H1 (cell line): Measurements from ENCODE around the gene XPNPEP3. TPM values are rescaled to one million over a fixed set of nuclear protein-coding genes. Genes with fewer than 3 reads are reported as not detected.

ENCODE experiments used
- CTCF ChIA-PET: fragments of 300-600 bp; sonication (Branson Sonifier 250); formaldehyde crosslinking; loops from one replicate; lab custom pipeline; 2021; ENCODE audit not compliant: partially characterized antibody; lab: Charles Lee
- POLR2A ChIA-PET: fragments of 300-600 bp; sonication (Branson Sonifier 250); formaldehyde crosslinking; loops from one replicate; lab custom pipeline; 2021; ENCODE audit warnings: inconsistent platforms; ENCODE audit not compliant: partially characterized antibody; lab: Charles Lee
- DNase-seq, 2 experiments: peaks; one replicate each; pipeline versions ENCODE4 v3.0.0 to v3.0.0-alpha.2; 2010 to 2022; ENCODE audit warnings: low spot score in 2 of 2, low read depth in 1 of 2, mixed read lengths in 1 of 2
- FAIRE-seq: peaks from 2 replicates; lab custom pipeline; 2011; peaks lifted over from hg19 to GRCh38; lab: Jason Lieb, UNC
- H2AFZ ChIP-seq: 2 replicates; pipeline ENCODE4 v1.8.1; 2012; ENCODE audit warnings: low read length, inconsistent platforms
- H2AK5ac ChIP-seq: 2 replicates; pipeline ENCODE4 v1.6.1; 2013; ENCODE audit warnings: low read depth, low read length
- H2BK120ac ChIP-seq: replicated peaks from 2 replicates; pipeline ENCODE3; 2013; ENCODE audit warnings: low read depth, low read length, inconsistent platforms
- H2BK12ac ChIP-seq: 2 replicates; pipeline ENCODE4 v1.6.1; 2013; ENCODE audit warnings: low read depth, low read length
- H2BK15ac ChIP-seq: 2 replicates; pipeline ENCODE4 v1.6.1; 2013; ENCODE audit warnings: low read length
- H2BK20ac ChIP-seq: 2 replicates; pipeline ENCODE4 v1.6.1; 2013; ENCODE audit warnings: low read length
- H2BK5ac ChIP-seq: 2 replicates; pipeline ENCODE4 v1.6.1; 2013; ENCODE audit warnings: low read depth, low read length
- H3K14ac ChIP-seq: 2 replicates; pipeline ENCODE4 v1.6.1; 2013; ENCODE audit warnings: inconsistent platforms; ENCODE audit not compliant: insufficient read length
- H3K18ac ChIP-seq: 2 replicates; pipeline ENCODE4 v1.6.1; 2013; ENCODE audit warnings: low read length; ENCODE audit errors: extremely low read depth
- H3K23ac ChIP-seq: 2 replicates; pipeline ENCODE4 v1.6.1; 2013; ENCODE audit warnings: inconsistent platforms; ENCODE audit not compliant: insufficient read length
- H3K23me2 ChIP-seq: 2 replicates; pipeline ENCODE4 v1.6.1; 2013; ENCODE audit warnings: low read depth, low read length
- H3K27ac ChIP-seq: 2 replicates; pipeline ENCODE4 v1.6.1; 2011; ENCODE audit warnings: low read depth, low read length, inconsistent platforms
- H3K27me3 ChIP-seq, 4 experiments: replicated peaks in 1 of 4; 1 replicate in 1 of 4; 2 replicates in 3 of 4; pipeline versions ENCODE4 v1.6.1 to v1.8.1; 2011 to 2013; ENCODE audit warnings: low read length in 3 of 4, mild to moderate bottlenecking in 3 of 4, inconsistent platforms in 2 of 4, mixed read lengths in 2 of 4, moderate library complexity in 1 of 4; ENCODE audit not compliant: control insufficient read depth in 3 of 4, insufficient read depth in 3 of 4; ENCODE audit errors: extremely low read depth in 1 of 4
- H3K36me3 ChIP-seq, 4 experiments: 2 replicates each; pipeline versions ENCODE4 v1.6.1 to v1.8.1; 2011 to 2013; ENCODE audit warnings: mild to moderate bottlenecking in 4 of 4, low read length in 3 of 4, moderate library complexity in 2 of 4, control low read depth in 1 of 4, inconsistent platforms in 1 of 4; ENCODE audit not compliant: insufficient read depth in 4 of 4, control insufficient read depth in 2 of 4
- H3K4ac ChIP-seq: replicated peaks from 2 replicates; pipeline ENCODE3; 2013; ENCODE audit warnings: low read length, low read depth, mixed read lengths, inconsistent platforms; ENCODE audit not compliant: insufficient read length
- H3K4me1 ChIP-seq, 4 experiments: replicated peaks in 1 of 4; 1 replicate in 1 of 4; 2 replicates in 3 of 4; pipeline versions ENCODE4 v1.6.1 to v1.8.1; 2011 to 2013; ENCODE audit warnings: low read length in 3 of 4, inconsistent platforms in 2 of 4, mixed read lengths in 1 of 4; ENCODE audit not compliant: insufficient read depth in 4 of 4, control insufficient read depth in 3 of 4
- H3K4me2 ChIP-seq, 2 experiments: 2 replicates each; pipeline versions ENCODE4 v1.6.1 to v1.8.1; 2011 to 2013; ENCODE audit warnings: low read depth in 2 of 2, low read length in 2 of 2, control low read depth in 1 of 2, inconsistent platforms in 1 of 2, mild to moderate bottlenecking in 1 of 2; ENCODE audit not compliant: insufficient read depth in 1 of 2
- H3K4me3 ChIP-seq, 4 experiments: fragments of 200-600, 300-600 bp in 1 of 4; sonication (generic), shearing (Covaris generic), sonication (Bioruptor Twin) in 1 of 4; 2 replicates each; pipeline versions ENCODE4 v1.5.1 to v1.8.1; 2011 to 2016; ENCODE audit warnings: low read length in 4 of 4, low read depth in 3 of 4, control low read depth in 2 of 4, inconsistent platforms in 2 of 4, mild to moderate bottlenecking in 2 of 4, mixed read lengths in 1 of 4, moderate library complexity in 1 of 4; ENCODE audit not compliant: insufficient read depth in 2 of 4; ENCODE audit errors: extremely low read depth in 1 of 4
- H3K56ac ChIP-seq: replicated peaks from 2 replicates; pipeline ENCODE3; 2013; ENCODE audit warnings: low read depth, mild to moderate bottlenecking, mixed read lengths, low read length, inconsistent platforms; ENCODE audit not compliant: insufficient read length
- H3K79me1 ChIP-seq: 2 replicates; pipeline ENCODE4 v1.6.1; 2013; ENCODE audit warnings: low read depth, low read length, control low read depth
- H3K79me2 ChIP-seq, 2 experiments: 2 replicates each; pipeline versions ENCODE4 v1.6.1 to v1.8.1; 2012 to 2013; ENCODE audit warnings: low read length in 2 of 2, mild to moderate bottlenecking in 2 of 2, inconsistent platforms in 1 of 2; ENCODE audit not compliant: insufficient read depth in 2 of 2, control insufficient read depth in 1 of 2
- H3K9ac ChIP-seq, 4 experiments: replicated peaks in 1 of 4; 1 replicate in 1 of 4; 2 replicates in 3 of 4; pipeline versions ENCODE4 v1.6.1 to v1.8.1; 2011 to 2013; ENCODE audit warnings: low read depth in 3 of 4, low read length in 3 of 4, control low read depth in 2 of 4, mild to moderate bottlenecking in 2 of 4, moderate library complexity in 2 of 4, inconsistent platforms in 1 of 4; ENCODE audit errors: extremely low read depth in 1 of 4
- H3K9me3 ChIP-seq, 2 experiments: 2 replicates each; pipeline versions ENCODE4 v1.6.1 to v1.8.1; 2012 to 2013; ENCODE audit warnings: mild to moderate bottlenecking in 2 of 2, moderate library complexity in 2 of 2, control low read depth in 1 of 2, inconsistent platforms in 1 of 2, low read depth in 1 of 2, low read length in 1 of 2, mixed read lengths in 1 of 2; ENCODE audit not compliant: insufficient read depth in 2 of 2
- H4K20me1 ChIP-seq, 2 experiments: replicated peaks in 1 of 2; 2 replicates each; pipeline versions ENCODE3 to v1.8.1; 2011 to 2013; ENCODE audit warnings: inconsistent platforms in 2 of 2, low read length in 2 of 2, mild to moderate bottlenecking in 1 of 2; ENCODE audit not compliant: insufficient read depth in 2 of 2, control insufficient read depth in 1 of 2
- H4K5ac ChIP-seq: 2 replicates; pipeline ENCODE4 v1.6.1; 2013; ENCODE audit warnings: low read length, low read depth, mixed read lengths, inconsistent platforms; ENCODE audit not compliant: insufficient read length
- H4K8ac ChIP-seq: 2 replicates; pipeline ENCODE4 v1.8.0; 2013; ENCODE audit warnings: mild to moderate bottlenecking, moderate library complexity, low read length, inconsistent platforms; ENCODE audit not compliant: insufficient read depth; ENCODE audit errors: extremely low read depth
- H4K91ac ChIP-seq: replicated peaks from 2 replicates; pipeline ENCODE3; 2013; ENCODE audit warnings: low read length, mixed read lengths, inconsistent platforms; ENCODE audit not compliant: insufficient read length
- CTBP2 ChIP-seq: IDR thresholded peaks from 2 replicates; pipeline ENCODE4 v1.7.0; 2011; ENCODE audit warnings: borderline replicate concordance, mild to moderate bottlenecking, moderate library complexity, mixed read lengths, low read length; ENCODE audit not compliant: insufficient read depth, insufficient read length
- EZH2 ChIP-seq: fragments of 200-600 bp; sonication (generic); IDR thresholded peaks from 2 replicates; pipeline ENCODE4 v1.7.1; 2012; ENCODE audit warnings: low read depth, mild to moderate bottlenecking, moderate library complexity, low read length, inconsistent platforms; ENCODE audit not compliant: severe bottlenecking
- JUND ChIP-seq: IDR thresholded peaks from 2 replicates; pipeline ENCODE4 v1.6.1; 2011; ENCODE audit warnings: mild to moderate bottlenecking, improper control_type of control experiment, low read length
- KDM5A ChIP-seq: fragments of 200-600 bp; IDR thresholded peaks from 2 replicates; pipeline ENCODE4 v1.7.1; 2012; ENCODE audit warnings: mild to moderate bottlenecking, low read length, inconsistent platforms, mixed read lengths
- NANOG ChIP-seq: IDR thresholded peaks from 2 replicates; pipeline ENCODE4 v1.6.1; 2011; ENCODE audit warnings: low read length, low read depth, mild to moderate bottlenecking, inconsistent platforms; ENCODE audit not compliant: insufficient read depth, poor library complexity, severe bottlenecking
- PHF8 ChIP-seq: fragments of 200-600 bp; sonication (generic); conservative IDR thresholded peaks from 2 replicates; pipeline ENCODE4 v1.7.1; 2012; ENCODE audit warnings: low read depth, mild to moderate bottlenecking, inconsistent platforms, low read length, moderate library complexity
- POLR2AphosphoS5 ChIP-seq: IDR thresholded peaks from 2 replicates; pipeline ENCODE4 v1.6.1; 2011; ENCODE audit warnings: low read depth, low read length
- POU5F1 ChIP-seq: IDR thresholded peaks from 2 replicates; pipeline ENCODE4 v1.6.1; 2011; ENCODE audit warnings: low read depth, mild to moderate bottlenecking, low read length, moderate library complexity
- RAD21 ChIP-seq, 2 experiments: IDR thresholded peaks in 1 of 2; conservative IDR thresholded peaks in 1 of 2; 2 replicates each; pipeline ENCODE4 v1.6.1; 2011; ENCODE audit warnings: low read depth in 2 of 2, low read length in 2 of 2, improper control_type of control experiment in 1 of 2, inconsistent platforms in 1 of 2, mild to moderate bottlenecking in 1 of 2, moderate library complexity in 1 of 2
- SP1 ChIP-seq: IDR thresholded peaks from 2 replicates; pipeline ENCODE4 v1.6.1; 2011; ENCODE audit warnings: low read depth, low read length
- TCF12 ChIP-seq: IDR thresholded peaks from 2 replicates; pipeline ENCODE4 v1.6.1; 2011; ENCODE audit warnings: low read depth, mild to moderate bottlenecking, low read length
- TEAD4 ChIP-seq: IDR thresholded peaks from 2 replicates; pipeline ENCODE4 v1.6.1; 2012; ENCODE audit warnings: low read depth, low read length, inconsistent platforms, mixed read lengths
- YY1 ChIP-seq: IDR thresholded peaks from 2 replicates; pipeline ENCODE4 v1.6.1; 2011; ENCODE audit warnings: low read depth, mild to moderate bottlenecking, low read length
- WGBS, 2 experiments: shearing (Covaris generic) in 1 of 2; methylation state at CpG; one replicate each; pipeline versions ENCODE4 v1.1.6 to v1.1.7; 2013 to 2015; ENCODE audit warnings: low lambda C conversion rate in 2 of 2, mixed read lengths in 2 of 2, inconsistent platforms in 1 of 2, low coverage in 1 of 2, missing lambda C conversion rate in 1 of 2; ENCODE audit not compliant: insufficient replicate concordance in 2 of 2, insufficient coverage in 1 of 2, insufficient read length in 1 of 2; ENCODE audit errors: extremely low coverage in 1 of 2, missing lambda C conversion rate in 1 of 2; 5-methylcytosine and 5-hydroxymethylcytosine counted together
- polyA plus RNA-seq, 7 experiments: library from polyadenylated mRNA; depleted of rRNA in 3 of 7; stranded (reverse) in 5 of 7; unstranded in 2 of 7; fragments of >200 nt in 5 of 7; fragments of 200-250 nt in 2 of 7; gene quantifications; 1 replicate in 5 of 7; 2 replicates in 1 of 7; 4 replicates in 1 of 7; pipeline versions ENCODE4 v1.2.1 to v1.2.3, GENCODE V29; 2011 to 2013; ENCODE audit warnings: missing spikeins in 2 of 7, mixed read lengths in 2 of 7
- total RNA-seq: library from RNA; stranded (reverse); fragmentation: NEBNext Ultra II Directional; extraction: Animal tissue kit (Norgen Biotek cat#: 25700); gene quantifications from 2 replicates; pipeline ENCODE4 v1.2.1, GENCODE V29; 2021

Gene XPNPEP3
- total and polyA plus RNA-seq, 2 of the 8 experiments (the other 6 are each of a cell fraction or from before 2014, with no cell fraction given): 25.8 to 29.2 TPM

GRCh38 chr22:40967111-40967760, 110.3 kb downstream of the XPNPEP3 start:
- H3K56ac ChIP-seq: no peak overlapping the region
- ChIA-PET CTCF (interaction anchor here (1.3 to 1.6 kb wide), 2 partner anchors 10 to 17 kb away, joined by 3 to 4 read pairs; no protein-coding TSS in a partner anchor), POLR2A (interaction anchor here (0.8 to 3.8 kb wide), 5 partner anchors 9 to 127 kb away, joined by 3 to 12 read pairs (median 5); partner anchors contain the start of gene RBX1)
- no peak overlapping the region for H4K91ac ChIP-seq
- H2BK12ac ChIP-seq: no peak overlapping the region
- no peak overlapping the region for H4K8ac ChIP-seq
- 0 out of 2 replicates have a peak, but pooled peaks cover 2% of the 10 kb centered on the region for H3K79me1 ChIP-seq
- H4K20me1 ChIP-seq: peaks cover 3 to 4% of the 10 kb centered on the region in 2 experiments
- no peak overlapping the region for H3K9ac ChIP-seq
- no peak for DNase-seq
- H2AK5ac ChIP-seq: no peak overlapping the region
- no peak overlapping the region for H3K27ac ChIP-seq
- H3K36me3 ChIP-seq: peaks cover 14 to 68% (median 31%) of the 10 kb centered on the region in 4 experiments
- no peak overlapping the region for H2AFZ ChIP-seq
- no peak overlapping the region for H3K4ac ChIP-seq
- H3K4me1 ChIP-seq: no peaks in the 10 kb centered on the region
- no peak overlapping the region for H2BK120ac ChIP-seq
- no peak overlapping the region for H3K14ac ChIP-seq
- H3K9me3 ChIP-seq: no peaks in the 10 kb centered on the region
- H2BK5ac ChIP-seq: no peak overlapping the region
- H3K79me2 ChIP-seq: peaks cover 0 to 10% of the 10 kb centered on the region in 2 experiments; a peak in 2 of 4 replicates
- no peak for FAIRE-seq
- H3K23ac ChIP-seq: no peak overlapping the region
- no peak overlapping the region for H3K4me3 ChIP-seq
- no peaks in the 10 kb centered on the region for H3K23me2 ChIP-seq
- H4K5ac ChIP-seq: no peak overlapping the region
- H3K27me3 ChIP-seq: no peaks in the 10 kb centered on the region
- WGBS, 2 experiments: 87% methylated on average over 8 of the region's 8 CpGs; no CpG with 5 or more reads in 1 of the 2 experiments
- no peak overlapping the region for H3K4me2 ChIP-seq
- no peak overlapping the region for H2BK20ac ChIP-seq
- H3K18ac ChIP-seq: no peak overlapping the region
- no peak overlapping the region for H2BK15ac ChIP-seq
- no peak for TF ChIP-seq RAD21 (IDR thresholded peaks at IDR 0.05 in 1 of 2, conservative IDR thresholded peaks at IDR 0.05 in 1 of 2; ENCODE audit: low read depth in 2 of 2, low read length in 2 of 2)
- no peak for TF ChIP-seq POU5F1
- no peak for TF ChIP-seq KDM5A
- no peak for TF ChIP-seq PHF8
- no peak for TF ChIP-seq NANOG
- TF ChIP-seq TEAD4: no peak
- no peak for TF ChIP-seq CTBP2
- no peak for TF ChIP-seq POLR2AphosphoS5
- no peak for TF ChIP-seq JUND
- no peak for TF ChIP-seq SP1
- TF ChIP-seq EZH2: no peak
- no peak for TF ChIP-seq YY1
- no peak for TF ChIP-seq TCF12
